ENCODE results near the gene RYR2. TPM values are rescaled to one million over a fixed set of nuclear protein-coding genes. Genes with fewer than 3 reads are reported as not detected.

Gene RYR2
- total and polyA plus RNA-seq, 4 donors = 0.43 to 11.6 (median 2.0) TPM

DNA sequence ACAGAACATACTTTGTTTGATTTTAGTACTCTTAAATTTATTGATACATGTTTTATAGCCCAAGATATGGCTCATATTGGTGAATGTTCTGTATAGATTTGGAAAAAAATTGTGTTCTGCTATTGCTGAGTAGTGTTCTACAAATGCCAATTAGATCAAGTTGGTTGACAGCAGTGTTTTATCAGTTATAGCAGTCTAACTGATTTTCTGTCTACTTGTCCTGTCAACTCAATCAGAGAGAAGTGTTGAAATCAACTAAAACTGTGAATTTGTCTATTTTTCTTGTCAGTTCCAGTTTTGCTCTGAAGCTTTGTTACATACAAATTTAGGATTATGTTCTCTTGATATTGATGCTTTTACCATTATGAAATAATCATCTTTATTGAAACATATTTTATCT is 23.1 kb upstream of the RYR2 start:
- DNase-seq = no peak
- no peaks in the 10 kb centered on the region for H3K36me3 ChIP-seq (ENCODE audit: control insufficient read depth in 4 of 4, insufficient read depth in 4 of 4, low read length in 4 of 4)

DNA sequence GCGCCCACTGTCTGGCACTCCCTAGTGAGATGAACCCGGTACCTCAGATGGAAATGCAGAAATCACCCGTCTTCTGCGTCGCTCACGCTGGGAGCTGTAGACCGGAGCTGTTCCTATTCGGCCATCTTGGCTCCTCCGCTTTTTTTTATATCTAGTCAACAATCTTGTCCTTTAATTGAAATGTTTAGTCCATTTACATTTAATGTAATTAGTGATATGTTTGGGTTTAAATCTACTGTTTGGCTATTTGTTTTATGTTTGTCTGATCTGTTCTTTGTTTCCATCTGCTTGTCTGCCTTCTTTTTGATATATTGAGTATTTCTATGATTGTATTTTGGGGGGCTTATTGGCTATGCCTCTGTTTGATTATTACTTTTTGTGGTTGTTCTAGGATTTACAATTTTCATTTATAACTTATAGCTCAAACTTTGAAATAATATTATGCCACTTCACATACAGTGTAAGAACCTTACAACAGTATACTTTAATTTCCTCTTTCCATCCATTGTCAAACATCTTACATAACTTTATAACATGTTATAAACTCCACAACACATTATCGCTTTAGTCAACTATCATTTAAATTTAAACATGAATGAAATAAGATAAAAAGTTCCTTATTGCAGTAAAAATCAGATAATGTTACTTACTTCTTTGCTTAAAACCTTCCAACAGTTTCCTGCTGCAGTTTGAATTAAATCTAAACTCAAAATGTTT is 16.5 kb upstream of the RYR2 start:
- Histone ChIP-seq H3K4me3 (no peak overlapping the region), H3K27me3 (ENCODE audit: control insufficient read depth in 3 of 3, insufficient read depth in 3 of 3, low read length in 2 of 3) (no peaks in the 10 kb centered on the region), H3K9ac (ENCODE audit: insufficient read depth in 1 of 2, low read length in 2 of 2) (no peak overlapping the region), H3K4me1 (ENCODE audit: control insufficient read depth in 5 of 5, insufficient read depth in 5 of 5, low read length in 5 of 5) (no peaks in the 10 kb centered on the region), H3K27ac (ENCODE audit: low read depth in 1 of 2, low read length in 1 of 2) (no peak overlapping the region), H3K36me3 (ENCODE audit: control insufficient read depth in 4 of 4, insufficient read depth in 4 of 4, low read length in 4 of 4) (no peaks in the 10 kb centered on the region), H3K9me3 (ENCODE audit: control insufficient read depth in 4 of 4, insufficient read depth in 3 of 4, low read length in 3 of 4) (no peaks in the 10 kb centered on the region)
- TF ChIP-seq, protein P1, sequence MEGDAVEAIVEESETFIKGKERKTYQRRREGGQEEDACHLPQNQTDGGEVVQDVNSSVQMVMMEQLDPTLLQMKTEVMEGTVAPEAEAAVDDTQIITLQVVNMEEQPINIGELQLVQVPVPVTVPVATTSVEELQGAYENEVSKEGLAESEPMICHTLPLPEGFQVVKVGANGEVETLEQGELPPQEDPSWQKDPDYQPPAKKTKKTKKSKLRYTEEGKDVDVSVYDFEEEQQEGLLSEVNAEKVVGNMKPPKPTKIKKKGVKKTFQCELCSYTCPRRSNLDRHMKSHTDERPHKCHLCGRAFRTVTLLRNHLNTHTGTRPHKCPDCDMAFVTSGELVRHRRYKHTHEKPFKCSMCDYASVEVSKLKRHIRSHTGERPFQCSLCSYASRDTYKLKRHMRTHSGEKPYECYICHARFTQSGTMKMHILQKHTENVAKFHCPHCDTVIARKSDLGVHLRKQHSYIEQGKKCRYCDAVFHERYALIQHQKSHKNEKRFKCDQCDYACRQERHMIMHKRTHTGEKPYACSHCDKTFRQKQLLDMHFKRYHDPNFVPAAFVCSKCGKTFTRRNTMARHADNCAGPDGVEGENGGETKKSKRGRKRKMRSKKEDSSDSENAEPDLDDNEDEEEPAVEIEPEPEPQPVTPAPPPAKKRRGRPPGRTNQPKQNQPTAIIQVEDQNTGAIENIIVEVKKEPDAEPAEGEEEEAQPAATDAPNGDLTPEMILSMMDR (IDR thresholded peaks at IDR 0.05; ENCODE audit: control extremely low read depth, extremely low read depth) = no peak
- 97 to 98% methylated on average over 7 to 8 of the region's 10 CpGs for WGBS, 2 donors
- ATAC-seq (ENCODE audit: insufficient read depth, low FRiP score) (no peak), DNase-seq (no peak)

More for the DNA sequence above, 23.1 kb upstream of the RYR2 start:
- Histone ChIP-seq H3K4me3 (no peak overlapping the region), H3K27me3 (ENCODE audit: control insufficient read depth in 3 of 3, insufficient read depth in 3 of 3, low read length in 2 of 3) (peaks cover 0 to 3% (median 3%) of the 10 kb centered on the region in 3 donors), H3K4me1 (ENCODE audit: control insufficient read depth in 5 of 5, insufficient read depth in 5 of 5, low read length in 5 of 5) (no peaks in the 10 kb centered on the region), H3K9me3 (ENCODE audit: control insufficient read depth in 4 of 4, insufficient read depth in 3 of 4, low read length in 3 of 4) (no peaks in the 10 kb centered on the region), H3K27ac (ENCODE audit: low read depth in 1 of 2, low read length in 1 of 2) (no peak overlapping the region), H3K9ac (ENCODE audit: insufficient read depth in 1 of 2, low read length in 2 of 2) (no peak overlapping the region)
- TF ChIP-seq, protein P1 (IDR thresholded peaks at IDR 0.05; ENCODE audit: control extremely low read depth, extremely low read depth) = no peak
- no peak for ATAC-seq (ENCODE audit: insufficient read depth, low FRiP score)

DNA sequence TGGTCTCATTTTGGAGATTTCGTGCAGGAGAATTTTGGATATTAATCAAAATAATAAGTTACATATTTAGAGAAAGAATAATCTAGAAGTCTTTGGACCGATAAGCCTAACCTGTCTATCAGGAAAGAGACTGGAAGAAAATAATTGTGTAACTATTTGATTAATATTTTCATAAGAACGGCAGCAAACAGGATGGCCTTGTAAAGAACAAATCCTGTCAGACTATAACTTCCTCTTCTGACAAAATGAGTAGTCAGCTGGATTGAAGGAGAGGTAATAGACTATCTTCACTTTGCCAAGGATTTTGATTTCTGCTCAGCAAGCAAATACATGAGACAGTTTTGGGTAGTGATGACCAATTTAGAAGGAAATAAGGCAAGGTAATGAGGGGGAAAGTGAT is 12.7 kb upstream of the RYR2 start:
- ATAC-seq (ENCODE audit: insufficient read depth, low FRiP score) (no peak), DNase-seq (no peak)
- Histone ChIP-seq H3K27me3 (ENCODE audit: control insufficient read depth in 3 of 3, insufficient read depth in 3 of 3, low read length in 2 of 3) (no peaks in the 10 kb centered on the region), H3K36me3 (ENCODE audit: control insufficient read depth in 4 of 4, insufficient read depth in 4 of 4, low read length in 4 of 4) (no peaks in the 10 kb centered on the region), H3K4me1 (ENCODE audit: control insufficient read depth in 5 of 5, insufficient read depth in 5 of 5, low read length in 5 of 5) (peaks cover 0 to 2% (median 0%) of the 10 kb centered on the region in 5 donors), H3K27ac (ENCODE audit: low read depth in 1 of 2, low read length in 1 of 2) (no peak overlapping the region), H3K9ac (ENCODE audit: insufficient read depth in 1 of 2, low read length in 2 of 2) (no peak overlapping the region), H3K9me3 (ENCODE audit: control insufficient read depth in 4 of 4, insufficient read depth in 3 of 4, low read length in 3 of 4) (no peaks in the 10 kb centered on the region), H3K4me3 (no peak overlapping the region)
- TF ChIP-seq, protein P1 (IDR thresholded peaks at IDR 0.05; ENCODE audit: control extremely low read depth, extremely low read depth) = no peak
- WGBS, 2 donors = 47 to 58% methylated on average over 3 of the region's 3 CpGs
